ENCODE measurements around the gene SCAPER. TPM values are rescaled to one million over a fixed set of nuclear protein-coding genes. Genes with fewer than 3 reads are reported as not detected.
"Not testable (repeated sequence)": the region's sequence is repeated elsewhere in the genome, so short reads cannot be mapped to it uniquely, and the experiment has no call there.

SCAPER gene
- total RNA-seq, 4 donors from 2014 or later: 19.6 to 35.9 (median 31.8) TPM

- Histone ChIP-seq H3K27ac (no peak overlapping the region), H3K4me3 (no peak overlapping the region), H3K4me1 (no peaks in the 10 kb centered on the region), H3K36me3 (no peaks in the 10 kb centered on the region), H3K9me3 (no peaks in the 10 kb centered on the region), H3K27me3 (no peaks in the 10 kb centered on the region)
- TF ChIP-seq POLR2A (IDR thresholded peaks at IDR 0.05) (no peak), CTCF (IDR thresholded peaks at IDR 0.05 in 4 of 5, conservative IDR thresholded peaks at IDR 0.05 in 1 of 5) (no peak)
- in situ Hi-C loops (cut with MboI; ENCODE audit: low sequenced_read_pairs in 4 of 4): no loop called here
- DNase-seq (no peak), ATAC-seq (no peak)
- intact Hi-C loops (cut with DNase I; ENCODE audit: low total_unique reads): no loop called here
These were observed 390.9 kb downstream of the SCAPER start for GRCh38 chr15:76514282-76514681.

- in situ Hi-C loops (cut with MboI; ENCODE audit: low sequenced_read_pairs in 4 of 4): no loop called here
- TF ChIP-seq POLR2A (IDR thresholded peaks at IDR 0.05): no peak
- TF ChIP-seq CTCF (IDR thresholded peaks at IDR 0.05 in 4 of 5, conservative IDR thresholded peaks at IDR 0.05 in 1 of 5): no peak
- Histone ChIP-seq H3K4me3 (no peak overlapping the region), H3K27me3 (no peaks in the 10 kb centered on the region), H3K4me1 (no peaks in the 10 kb centered on the region), H3K9me3 (no peaks in the 10 kb centered on the region), H3K36me3 (no peaks in the 10 kb centered on the region), H3K27ac (no peak overlapping the region)
- intact Hi-C loops (cut with DNase I; ENCODE audit: low total_unique reads): no loop called here
- DNase-seq (no peak), ATAC-seq (no peak)
These were observed 392.2 kb downstream of the SCAPER start for GRCh38 chr15:76512971-76513370.

GRCh38 chr15:76510663-76511062 is 394.5 kb downstream of the SCAPER start:
- in situ Hi-C loops (cut with MboI; ENCODE audit: low sequenced_read_pairs in 4 of 4); intact Hi-C loops (cut with DNase I; ENCODE audit: low total_unique reads); ATAC-seq: not testable (repeated sequence)

GRCh38 chr15:76503804-76504203 is 401.3 kb downstream of the SCAPER start:
- in situ Hi-C loops (cut with MboI; ENCODE audit: low sequenced_read_pairs in 4 of 4): no loop called here
- Histone ChIP-seq H3K9me3 (no peaks in the 10 kb centered on the region), H3K36me3 (no peaks in the 10 kb centered on the region), H3K27me3 (no peaks in the 10 kb centered on the region), H3K4me1 (no peaks in the 10 kb centered on the region), H3K4me3 (no peak overlapping the region), H3K27ac (no peak overlapping the region)
- no peak for DNase-seq
- no peak for ATAC-seq
- intact Hi-C loops (cut with DNase I; ENCODE audit: low total_unique reads): no loop called here
- TF ChIP-seq POLR2A (IDR thresholded peaks at IDR 0.05) (no peak), CTCF (IDR thresholded peaks at IDR 0.05 in 4 of 5, conservative IDR thresholded peaks at IDR 0.05 in 1 of 5) (no peak)

More at GRCh38 chr15:76510663-76511062, 394.5 kb downstream of the SCAPER start:
- not testable (repeated sequence) for H3K27me3 ChIP-seq, H3K9me3 ChIP-seq, DNase-seq, H3K36me3 ChIP-seq, H3K4me1 ChIP-seq, H3K27ac ChIP-seq, H3K4me3 ChIP-seq

GRCh38 chr15:76503121-76503520 is 402.0 kb downstream of the SCAPER start:
- Histone ChIP-seq H3K4me3 (no peak overlapping the region), H3K27ac (no peak overlapping the region), H3K9me3 (no peaks in the 10 kb centered on the region), H3K36me3 (no peaks in the 10 kb centered on the region), H3K4me1 (no peaks in the 10 kb centered on the region), H3K27me3 (no peaks in the 10 kb centered on the region)
- TF ChIP-seq POLR2A (IDR thresholded peaks at IDR 0.05) (no peak), CTCF (IDR thresholded peaks at IDR 0.05 in 4 of 5, conservative IDR thresholded peaks at IDR 0.05 in 1 of 5) (no peak)
- intact Hi-C loops (cut with DNase I; ENCODE audit: low total_unique reads): no loop called here
- in situ Hi-C loops (cut with MboI; ENCODE audit: low sequenced_read_pairs in 4 of 4): no loop called here
- no peak for ATAC-seq
- no peak for DNase-seq
